Heart right ventricle (tissue), 16 donors: Measurements from ENCODE around the gene CHMP2A. TPM values are rescaled to one million over a fixed set of nuclear protein-coding genes. Genes with fewer than 3 reads are reported as not detected.
"Not testable (repeated sequence)": the region's sequence is repeated elsewhere in the genome, so short reads cannot be mapped to it uniquely, and the experiment has no call there.

Experiments
- ATAC-seq, 8 donors: fragments of 200-7000 bp; cut with Tn5 transposase; one replicate each; pipeline ENCODE4 v1.9.1; 2020; ENCODE audit warnings: mild to moderate bottlenecking in 8 of 8, moderate library complexity in 8 of 8, moderate number of reproducible peaks in 1 of 8
- DNase-seq, 2 donors: peaks; one replicate each; pipeline ENCODE4 v3.0.0-alpha.2; 2020
- H3K27ac ChIP-seq, 10 donors: fragments of 200-600 bp; sonication (generic) in 2 of 10; one replicate each; pipeline versions ENCODE4 v1.5.0 to v1.8.0; 2020 to 2022; ENCODE audit warnings: mild to moderate bottlenecking in 3 of 10
- H3K27me3 ChIP-seq, 7 donors: fragments of 200-600 bp; one replicate each; pipeline ENCODE4 v1.8.0; 2021 to 2022; ENCODE audit warnings: mild to moderate bottlenecking in 2 of 7
- H3K36me3 ChIP-seq, 9 donors: fragments of 200-600 bp; sonication (generic) in 1 of 9; one replicate each; pipeline versions ENCODE4 v1.5.0 to v1.8.0; 2020 to 2022; ENCODE audit warnings: mild to moderate bottlenecking in 2 of 9
- H3K4me1 ChIP-seq, 9 donors: fragments of 200-600 bp; sonication (generic) in 1 of 9; one replicate each; pipeline versions ENCODE4 v1.5.0 to v1.8.0; 2020 to 2022; ENCODE audit warnings: mild to moderate bottlenecking in 4 of 9
- H3K4me3 ChIP-seq, 10 donors: fragments of 200-600 bp; sonication (generic) in 2 of 10; one replicate each; pipeline versions ENCODE4 v1.5.0 to v1.8.0; 2020 to 2022; ENCODE audit warnings: mild to moderate bottlenecking in 7 of 10, moderate library complexity in 2 of 10
- H3K9me3 ChIP-seq, 11 donors: fragments of 200-600 bp in 10 of 11; sonication (generic) in 2 of 11; one replicate each; pipeline versions ENCODE4 v1.5.0 to v1.8.0; 2013 to 2022; ENCODE audit warnings: mild to moderate bottlenecking in 2 of 11, control low read depth in 1 of 11, moderate library complexity in 1 of 11
- WGBS, 2 donors: extraction: QIAGEN DNeasy Blood & Tissue Kit; methylation state at CpG; one replicate each; pipeline ENCODE4 v1.1.7; 2013; ENCODE audit warnings: inconsistent platforms in 1 of 2; 5-methylcytosine and 5-hydroxymethylcytosine counted together
- intact Hi-C, 10 donors: fragments of 100-400 bp; cut with DNase I; formaldehyde crosslinking; loops; one replicate each; pipeline versions ENCODE4 v1.11.1 to v1.14.2; 2022
- polyA plus RNA-seq, 2 donors: library from polyadenylated mRNA; stranded (reverse); fragments of 200-250 nt; gene quantifications; one replicate each; pipeline ENCODE4 v1.2.3, GENCODE V29; 2013
- total RNA-seq, 10 donors: library from RNA; stranded (reverse); fragmentation: NEBNext Ultra II Directional in 3 of 10; extraction: Animal tissue kit (Norgen Biotek cat#: 25700) in 3 of 10; gene quantifications; one replicate each; pipeline versions ENCODE4 v1.2.1 to v1.2.4, GENCODE V29; 2021 to 2023
- TF ChIP-seq, protein P1 (sequence below), 9 donors: fragments of 200-600 bp; sonication (generic) in 2 of 9; IDR thresholded peaks; one replicate each; pipeline versions ENCODE4 v1.5.0 to v1.8.0; 2021 to 2022; ENCODE audit warnings: antibody characterized with exemption in 9 of 9, mild to moderate bottlenecking in 5 of 9, moderate library complexity in 1 of 9
- donor health status: Arrhythmogenic right ventricular cardiomyopathy.
- donor health status: ischemic (EF 13 %, LVEDD 7.1; RV severe dilation, severe dysfunction).
- donor health status: healthy with polysubstance abuse.
- donor health status: DM: no; HTN: yes; CAD: no.
- donor health status: DM: no; HTN: no; CAD: no.
- donor health status: ischemic (EF 25% LVEDD 6.9; RV normal size, moderate dysfunction).
- donor health status: ischemic (EF 25% LVEDD 5.7; RV mildly dilated, moderate dysfunction).
- donor health status: healthy.
- donor health status: DM: yes; HTN: yes; CAD: no.
- donor health status: Ischemic cardiomyopathy.
- donor health status: ischemic (EF 35%, LVEDD 5.7; RV mildly dilated, moderate dysfunction).
- donor health status: nonischemic (EF 11% LVEDD 7.7; RV severe dilation, severe dysfunction).
- donor health status: DM: yes; HTN: yes; CAD: no.
- donor health status: PGD.
- donor health status: ischemic (EF 29% LVEDD 5.4; RV normal size, mild dysfunction).
- donor health status: nonischemic (EF 23%, LVEDD 6.1; RV moderate dilation, normal function).

The CHMP2A gene
- total and polyA plus RNA-seq, 12 donors = 123 to 349 (median 133) TPM

DNA sequence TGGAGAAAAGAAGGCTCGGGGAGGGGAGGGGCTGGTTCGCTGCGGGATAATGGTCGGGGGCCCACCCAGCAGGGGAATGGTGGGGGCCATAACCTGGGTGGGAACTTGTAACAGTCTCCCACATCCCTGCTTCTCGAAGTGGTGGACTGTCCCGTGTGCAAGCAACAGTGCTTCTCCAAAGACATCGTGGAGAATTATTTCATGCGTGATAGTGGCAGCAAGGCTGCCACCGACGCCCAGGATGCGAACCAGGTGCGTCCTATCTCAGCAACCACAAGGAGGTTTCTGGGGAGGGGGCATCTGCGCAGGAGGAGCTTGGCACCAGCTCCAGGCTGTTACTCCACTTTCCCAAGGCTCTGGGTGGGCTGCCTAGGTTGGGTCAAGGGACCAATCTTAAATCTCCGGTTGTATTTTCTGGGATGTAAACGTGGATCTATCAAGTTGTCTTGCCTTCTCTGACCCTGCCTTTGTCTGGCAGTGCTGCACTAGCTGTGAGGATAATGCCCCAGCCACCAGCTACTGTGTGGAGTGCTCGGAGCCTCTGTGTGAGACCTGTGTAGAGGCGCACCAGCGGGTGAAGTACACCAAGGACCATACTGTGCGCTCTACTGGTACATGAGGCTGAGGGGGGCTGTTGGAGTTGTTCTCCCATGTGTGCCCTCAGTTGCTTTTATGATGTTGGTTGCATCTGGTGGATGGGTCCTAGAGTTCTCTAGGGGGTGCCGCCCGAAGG lies 9.5 kb downstream of the CHMP2A start:
- Histone ChIP-seq H3K4me1 (peaks cover 14 to 34% (median 29%) of the 10 kb centered on the region in 9 donors), H3K36me3 (peaks cover 0 to 50% (median 34%) of the 10 kb centered on the region in 9 donors), H3K9me3 (no peaks in the 10 kb centered on the region), H3K27ac (peak overlapping the region in 8 of 10 donors; percentile 62 to 99 (median 94)), H3K27me3 (no peaks in the 10 kb centered on the region), H3K4me3 (peak overlapping the region; percentile 67 to 97 (median 88))
- intact Hi-C loops = no loop called here
- TF ChIP-seq, protein P1, sequence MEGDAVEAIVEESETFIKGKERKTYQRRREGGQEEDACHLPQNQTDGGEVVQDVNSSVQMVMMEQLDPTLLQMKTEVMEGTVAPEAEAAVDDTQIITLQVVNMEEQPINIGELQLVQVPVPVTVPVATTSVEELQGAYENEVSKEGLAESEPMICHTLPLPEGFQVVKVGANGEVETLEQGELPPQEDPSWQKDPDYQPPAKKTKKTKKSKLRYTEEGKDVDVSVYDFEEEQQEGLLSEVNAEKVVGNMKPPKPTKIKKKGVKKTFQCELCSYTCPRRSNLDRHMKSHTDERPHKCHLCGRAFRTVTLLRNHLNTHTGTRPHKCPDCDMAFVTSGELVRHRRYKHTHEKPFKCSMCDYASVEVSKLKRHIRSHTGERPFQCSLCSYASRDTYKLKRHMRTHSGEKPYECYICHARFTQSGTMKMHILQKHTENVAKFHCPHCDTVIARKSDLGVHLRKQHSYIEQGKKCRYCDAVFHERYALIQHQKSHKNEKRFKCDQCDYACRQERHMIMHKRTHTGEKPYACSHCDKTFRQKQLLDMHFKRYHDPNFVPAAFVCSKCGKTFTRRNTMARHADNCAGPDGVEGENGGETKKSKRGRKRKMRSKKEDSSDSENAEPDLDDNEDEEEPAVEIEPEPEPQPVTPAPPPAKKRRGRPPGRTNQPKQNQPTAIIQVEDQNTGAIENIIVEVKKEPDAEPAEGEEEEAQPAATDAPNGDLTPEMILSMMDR (IDR thresholded peaks at IDR 0.05) = no peak
- 7 to 11% methylated on average over 21 of the region's 21 CpGs for WGBS, 2 donors
- ATAC-seq (no peak), DNase-seq (no peak)

DNA sequence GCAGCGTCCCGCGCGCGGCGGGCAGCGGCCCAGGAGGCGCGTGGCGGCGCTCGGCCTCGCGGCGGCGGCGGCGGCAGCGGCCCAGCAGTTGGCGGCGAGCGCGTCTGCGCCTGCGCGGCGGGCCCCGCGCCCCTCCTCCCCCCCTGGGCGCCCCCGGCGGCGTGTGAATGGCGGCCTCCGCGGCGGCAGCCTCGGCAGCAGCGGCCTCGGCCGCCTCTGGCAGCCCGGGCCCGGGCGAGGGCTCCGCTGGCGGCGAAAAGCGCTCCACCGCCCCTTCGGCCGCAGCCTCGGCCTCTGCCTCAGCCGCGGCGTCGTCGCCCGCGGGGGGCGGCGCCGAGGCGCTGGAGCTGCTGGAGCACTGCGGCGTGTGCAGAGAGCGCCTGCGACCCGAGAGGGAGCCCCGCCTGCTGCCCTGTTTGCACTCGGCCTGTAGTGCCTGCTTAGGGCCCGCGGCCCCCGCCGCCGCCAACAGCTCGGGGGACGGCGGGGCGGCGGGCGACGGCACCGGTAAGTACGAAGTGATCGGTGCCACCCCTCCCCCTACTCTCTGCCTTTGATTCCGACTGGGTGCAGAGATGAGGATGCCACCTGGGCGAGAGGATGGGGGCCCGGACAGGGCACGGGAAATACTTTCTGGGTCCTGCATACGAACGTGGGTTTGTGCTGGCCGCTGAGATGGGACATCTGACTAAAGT lies 10.2 kb downstream of the CHMP2A start:
- Histone ChIP-seq H3K4me3 (peak overlapping the region; percentile 67 to 97 (median 88)), H3K27me3 (no peaks in the 10 kb centered on the region), H3K4me1 (peaks cover 14 to 34% (median 29%) of the 10 kb centered on the region in 9 donors), H3K36me3 (peaks cover 0 to 43% (median 27%) of the 10 kb centered on the region in 9 donors), H3K9me3 (no peaks in the 10 kb centered on the region), H3K27ac (peak overlapping the region; percentile 89 to 99 (median 96))
- peak in 1 of 2 donors; percentile 50 for DNase-seq
- intact Hi-C loops = loop anchor here in 3 of 10 donors (1.0 kb wide), 3 partner anchors 11 to 25 kb away; partner anchors contain the start of genes CHMP2A (in 1 of the 3) and ZBTB45 (in 1 of the 3)
- 0% methylated on average over 50 to 78 of the region's 92 CpGs for WGBS, 2 donors
- ATAC-seq = peak in 5 of 8 donors; percentile 1 to 31 (median 10)
- TF ChIP-seq, protein P1 (IDR thresholded peaks at IDR 0.05) = no peak

DNA sequence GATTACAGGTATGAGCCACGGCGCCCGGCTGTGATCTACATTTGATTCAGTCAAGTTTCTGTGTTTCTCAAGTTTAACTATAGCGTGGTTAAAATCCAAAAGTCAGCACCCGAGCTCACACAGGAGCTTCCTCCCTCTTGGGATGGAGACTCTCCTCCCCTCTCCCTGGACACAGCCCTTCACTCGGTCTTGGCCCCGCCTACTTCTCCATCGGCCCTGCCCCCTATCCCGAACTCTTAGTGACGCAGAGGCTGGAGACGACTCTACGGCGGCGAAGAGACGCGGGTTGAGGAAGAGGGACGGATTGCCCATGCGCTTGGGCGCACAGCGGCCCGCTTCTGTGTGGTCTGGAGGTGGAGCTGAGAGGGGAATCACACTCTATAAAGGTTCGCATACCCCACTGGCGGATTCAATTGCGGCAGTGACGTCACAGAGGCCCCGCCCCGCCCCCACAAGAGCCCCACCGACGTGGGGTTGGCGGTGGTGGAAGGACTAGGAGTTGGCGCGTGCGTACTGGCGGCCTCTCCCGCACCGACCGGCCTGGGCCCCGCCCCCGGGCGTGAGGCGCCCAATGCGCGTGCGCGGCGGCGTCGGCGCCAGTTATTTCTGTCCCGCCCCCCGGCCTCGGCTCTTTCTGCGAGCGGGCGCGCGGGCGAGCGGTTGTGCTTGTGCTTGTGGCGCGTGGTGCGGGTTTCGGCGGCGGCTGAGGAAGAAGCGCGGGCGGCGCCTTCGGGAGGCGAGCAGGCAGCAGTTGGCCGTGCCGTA lies 10.9 kb downstream of the CHMP2A start, which contains the start of gene TRIM28:
Gene TRIM28 (plus strand): TSS at position 239 of the 765 bp plus-strand sequence. CDS start 694 bp downstream, outside the sequence.
- ATAC-seq (peak; percentile 95 to 98 (median 98)), DNase-seq (peak; percentile 98 to 99)
- intact Hi-C loops = loop anchor here in 4 of 10 donors (1.0 to 2.0 kb wide), 4 partner anchors 11 to 25 kb away; partner anchors contain the start of genes ZBTB45 (in 2 of the 4) and CHMP2A (in 1 of the 4)
- Histone ChIP-seq H3K27me3 (no peaks in the 10 kb centered on the region), H3K9me3 (no peaks in the 10 kb centered on the region), H3K27ac (peak within 1 kb of the TSS; percentile 89 to 99 (median 96)), H3K36me3 (peaks cover 0 to 36% (median 19%) of the 10 kb centered on the region in 9 donors), H3K4me1 (peaks cover 14 to 34% (median 29%) of the 10 kb centered on the region in 9 donors), H3K4me3 (peak within 1 kb of the TSS; percentile 67 to 97 (median 88))
- TF ChIP-seq, protein P1 (IDR thresholded peaks at IDR 0.05) = no peak
- 0 to 1% methylated on average over 63 to 73 of the region's 73 CpGs for WGBS, 2 donors

GRCh38 chr19:58542641-58543372 lies 12.1 kb downstream of the CHMP2A start:
- Histone ChIP-seq H3K4me1 (peaks cover 19 to 44% (median 31%) of the 10 kb centered on the region in 9 donors), H3K4me3 (peak overlapping the region in 8 of 10 donors; percentile 67 to 97 (median 85)), H3K36me3 (peaks cover 0 to 24% (median 7%) of the 10 kb centered on the region in 9 donors), H3K27me3 (peaks cover 0 to 11% (median 10%) of the 10 kb centered on the region in 7 donors), H3K27ac (peak overlapping the region in 9 of 10 donors; percentile 89 to 99 (median 95))
- DNase-seq, ATAC-seq, H3K9me3 ChIP-seq: not testable (repeated sequence)
- WGBS, 2 donors = 71 to 78% methylated on average over 18 of the region's 18 CpGs
- intact Hi-C loops = loop anchor here in 1 of 10 donors (2.0 kb wide), 1 partner anchor 24 kb away; the partner anchor contains the start of gene ZBTB45

DNA sequence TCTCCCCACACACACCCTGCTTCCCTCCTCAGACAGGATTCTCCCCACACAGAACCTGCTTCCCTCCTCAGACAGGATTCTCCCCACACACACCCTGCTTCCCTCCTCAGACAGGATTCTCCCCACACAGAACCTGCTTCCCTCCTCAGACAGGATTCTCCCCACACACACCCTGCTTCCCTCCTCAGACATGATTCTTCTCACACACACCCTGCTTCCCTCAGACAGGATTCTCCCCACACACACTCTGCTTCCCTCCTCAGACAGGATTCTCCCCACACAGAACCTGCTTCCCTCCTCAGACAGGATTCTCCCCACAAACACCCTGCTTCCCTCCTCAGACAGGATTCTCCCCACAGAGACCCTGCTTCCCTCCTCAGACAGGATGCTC lies 15.7 kb downstream of the CHMP2A start:
- H3K4me3 ChIP-seq, H3K9me3 ChIP-seq, H3K36me3 ChIP-seq, H3K27ac ChIP-seq, ATAC-seq, intact Hi-C loops, DNase-seq: not testable (repeated sequence)
- H3K27me3 ChIP-seq = peaks cover 0 to 22% (median 16%) of the 10 kb centered on the region in 7 donors
- peaks cover 5 to 19% (median 14%) of the 10 kb centered on the region in 9 donors for H3K4me1 ChIP-seq
